Measurements from ENCODE around the gene P2RY11. TPM values are rescaled to one million over a fixed set of nuclear protein-coding genes. Genes with fewer than 3 reads are reported as not detected.

Gene P2RY11
- total and polyA plus RNA-seq, 2 experiments from 2014 or later = 4.0 to 4.3 TPM

DNA sequence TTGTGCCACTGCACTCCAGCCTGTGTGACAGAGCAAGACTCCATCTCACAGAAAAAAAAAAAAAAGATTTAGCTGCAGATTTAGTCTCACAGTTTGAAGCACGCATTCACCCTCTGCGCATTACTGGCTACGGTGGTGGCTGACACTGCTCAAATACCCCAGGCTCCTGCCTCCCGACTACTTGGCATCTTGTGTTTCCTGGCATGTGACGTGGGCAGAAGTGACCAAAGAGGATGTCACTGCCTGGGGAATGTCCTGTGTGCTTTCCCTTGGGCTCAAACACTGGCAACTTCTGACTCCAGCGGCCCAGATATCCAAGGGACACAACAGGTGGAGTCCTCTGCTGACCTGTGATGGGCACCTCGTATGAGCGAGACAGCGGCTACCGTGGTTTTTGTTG, 32.9 kb downstream of the P2RY11 start (continued):
- no peak for TF ChIP-seq ZNF462 (CRISPR knock-in tag; IDR thresholded peaks at IDR 0.05)
- TF ChIP-seq CREB1 (CRISPR knock-in tag; IDR thresholded peaks at IDR 0.05; ENCODE audit: low read depth) = no peak

GRCh38 chr19:10145031-10145430, 33.5 kb downstream of the P2RY11 start:
- DNase-seq (ENCODE audit: low spot score) = no peak
- no peak overlapping the region for H3K4me3 Mint-ChIP-seq
- no peak overlapping the region for H3K4me3 ChIP-seq
- TF ChIP-seq NANOG (IDR thresholded peaks at IDR 0.05; ENCODE audit: borderline replicate concordance) = no peak
- TF ChIP-seq ZNF114 (CRISPR knock-in tag; IDR thresholded peaks at IDR 0.05) = no peak
- TF ChIP-seq, protein P1, sequence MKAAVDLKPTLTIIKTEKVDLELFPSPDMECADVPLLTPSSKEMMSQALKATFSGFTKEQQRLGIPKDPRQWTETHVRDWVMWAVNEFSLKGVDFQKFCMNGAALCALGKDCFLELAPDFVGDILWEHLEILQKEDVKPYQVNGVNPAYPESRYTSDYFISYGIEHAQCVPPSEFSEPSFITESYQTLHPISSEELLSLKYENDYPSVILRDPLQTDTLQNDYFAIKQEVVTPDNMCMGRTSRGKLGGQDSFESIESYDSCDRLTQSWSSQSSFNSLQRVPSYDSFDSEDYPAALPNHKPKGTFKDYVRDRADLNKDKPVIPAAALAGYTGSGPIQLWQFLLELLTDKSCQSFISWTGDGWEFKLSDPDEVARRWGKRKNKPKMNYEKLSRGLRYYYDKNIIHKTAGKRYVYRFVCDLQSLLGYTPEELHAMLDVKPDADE (IDR thresholded peaks at IDR 0.05) = no peak
- TF ChIP-seq CREB1 (CRISPR knock-in tag; IDR thresholded peaks at IDR 0.05; ENCODE audit: low read depth) = no peak
- no peak for TF ChIP-seq POLR2AphosphoS5 (IDR thresholded peaks at IDR 0.05; ENCODE audit: low read depth)
- TF ChIP-seq, protein P2, sequence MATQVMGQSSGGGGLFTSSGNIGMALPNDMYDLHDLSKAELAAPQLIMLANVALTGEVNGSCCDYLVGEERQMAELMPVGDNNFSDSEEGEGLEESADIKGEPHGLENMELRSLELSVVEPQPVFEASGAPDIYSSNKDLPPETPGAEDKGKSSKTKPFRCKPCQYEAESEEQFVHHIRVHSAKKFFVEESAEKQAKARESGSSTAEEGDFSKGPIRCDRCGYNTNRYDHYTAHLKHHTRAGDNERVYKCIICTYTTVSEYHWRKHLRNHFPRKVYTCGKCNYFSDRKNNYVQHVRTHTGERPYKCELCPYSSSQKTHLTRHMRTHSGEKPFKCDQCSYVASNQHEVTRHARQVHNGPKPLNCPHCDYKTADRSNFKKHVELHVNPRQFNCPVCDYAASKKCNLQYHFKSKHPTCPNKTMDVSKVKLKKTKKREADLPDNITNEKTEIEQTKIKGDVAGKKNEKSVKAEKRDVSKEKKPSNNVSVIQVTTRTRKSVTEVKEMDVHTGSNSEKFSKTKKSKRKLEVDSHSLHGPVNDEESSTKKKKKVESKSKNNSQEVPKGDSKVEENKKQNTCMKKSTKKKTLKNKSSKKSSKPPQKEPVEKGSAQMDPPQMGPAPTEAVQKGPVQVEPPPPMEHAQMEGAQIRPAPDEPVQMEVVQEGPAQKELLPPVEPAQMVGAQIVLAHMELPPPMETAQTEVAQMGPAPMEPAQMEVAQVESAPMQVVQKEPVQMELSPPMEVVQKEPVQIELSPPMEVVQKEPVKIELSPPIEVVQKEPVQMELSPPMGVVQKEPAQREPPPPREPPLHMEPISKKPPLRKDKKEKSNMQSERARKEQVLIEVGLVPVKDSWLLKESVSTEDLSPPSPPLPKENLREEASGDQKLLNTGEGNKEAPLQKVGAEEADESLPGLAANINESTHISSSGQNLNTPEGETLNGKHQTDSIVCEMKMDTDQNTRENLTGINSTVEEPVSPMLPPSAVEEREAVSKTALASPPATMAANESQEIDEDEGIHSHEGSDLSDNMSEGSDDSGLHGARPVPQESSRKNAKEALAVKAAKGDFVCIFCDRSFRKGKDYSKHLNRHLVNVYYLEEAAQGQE (IDR thresholded peaks at IDR 0.05; ENCODE audit: unreplicated experiment) = no peak

More at GRCh38 chr19:10145031-10145430, 33.5 kb downstream of the P2RY11 start:
- Mint-ChIP-seq H3K27me3 (ENCODE audit: insufficient read depth, low read depth, poor library complexity) (peaks cover 6% of the 10 kb centered on the region), H3K9me3 (no peaks in the 10 kb centered on the region; the same call in 2 of the 3 replicates), H3K36me3 (ENCODE audit: low read depth) (peaks cover 94% of the 10 kb centered on the region), H3K4me1 (no peaks in the 10 kb centered on the region), H3K27ac (no peak overlapping the region)
- no peaks in the 10 kb centered on the region for H3K27me3 ChIP-seq (ENCODE audit: insufficient read depth)
- H2AFZ ChIP-seq = no peak overlapping the region
- H4K20me1 ChIP-seq (replicated peaks; ENCODE audit: insufficient read depth) = peaks cover 20% of the 10 kb centered on the region
- H3F3A ChIP-seq (replicated peaks; ENCODE audit: low read depth) = peaks cover 3% of the 10 kb centered on the region; the same call in 1 of the 2 replicates
- H3K79me2 ChIP-seq (replicated peaks; ENCODE audit: insufficient read depth) = no peaks in the 10 kb centered on the region
- no peaks in the 10 kb centered on the region for H3K4me1 ChIP-seq (ENCODE audit: insufficient read depth)
- no peak overlapping the region for H3K4me2 ChIP-seq
- no peaks in the 10 kb centered on the region for H3K9me2 ChIP-seq (ENCODE audit: insufficient read depth)
- peaks cover 65% of the 10 kb centered on the region for H3K36me3 ChIP-seq (ENCODE audit: insufficient read depth)
- no peak overlapping the region for H3K27ac ChIP-seq (ENCODE audit: low read depth)
- no peak for ATAC-seq
